Measurements from ENCODE around the gene SHOC1. TPM values are rescaled to one million over a fixed set of nuclear protein-coding genes. Genes with fewer than 3 reads are reported as not detected.

The SHOC1 gene
- total RNA-seq, 2 donors from 2014 or later: 13.6 TPM; not detected in 1

DNA sequence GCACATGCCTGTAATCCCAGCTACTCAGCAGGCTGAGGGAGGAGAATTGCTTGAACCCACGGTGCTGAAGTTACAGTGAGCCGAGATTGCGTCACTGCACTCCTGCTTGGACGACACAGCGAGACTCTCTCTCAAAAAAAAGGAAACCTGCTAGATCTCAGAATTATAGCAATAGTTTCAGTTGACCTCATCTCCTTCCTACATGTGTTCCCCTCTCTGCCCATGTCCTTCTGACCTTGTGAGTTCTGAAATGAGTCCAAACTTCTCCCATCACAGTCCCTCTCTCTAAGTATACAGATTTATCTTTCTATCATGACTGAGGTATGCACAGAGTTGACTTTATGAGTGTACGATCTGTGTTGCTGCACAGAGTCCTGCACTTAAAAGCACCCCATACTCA lies 44.6 kb upstream of the SHOC1 start:
- H3K4me1 ChIP-seq (replicated peaks): no peaks in the 10 kb centered on the region
- no peak for DNase-seq (ENCODE audit: low spot score)
- H3K9me3 ChIP-seq: no peaks in the 10 kb centered on the region
- no peaks in the 10 kb centered on the region for H3K36me3 ChIP-seq
- H3K27me3 ChIP-seq (replicated peaks; ENCODE audit: insufficient read depth): no peaks in the 10 kb centered on the region
- H3K27ac ChIP-seq: no peak overlapping the region
- no peak overlapping the region for H3K4me3 ChIP-seq
- intact Hi-C loops (cut with DNase I): no loop called here
- WGBS: 36% methylated on average over 6 of the region's 6 CpGs
- TF ChIP-seq POLR2A (IDR thresholded peaks at IDR 0.05) (no peak), POLR2AphosphoS5 (IDR thresholded peaks at IDR 0.05) (no peak)
- TF ChIP-seq, protein P1, sequence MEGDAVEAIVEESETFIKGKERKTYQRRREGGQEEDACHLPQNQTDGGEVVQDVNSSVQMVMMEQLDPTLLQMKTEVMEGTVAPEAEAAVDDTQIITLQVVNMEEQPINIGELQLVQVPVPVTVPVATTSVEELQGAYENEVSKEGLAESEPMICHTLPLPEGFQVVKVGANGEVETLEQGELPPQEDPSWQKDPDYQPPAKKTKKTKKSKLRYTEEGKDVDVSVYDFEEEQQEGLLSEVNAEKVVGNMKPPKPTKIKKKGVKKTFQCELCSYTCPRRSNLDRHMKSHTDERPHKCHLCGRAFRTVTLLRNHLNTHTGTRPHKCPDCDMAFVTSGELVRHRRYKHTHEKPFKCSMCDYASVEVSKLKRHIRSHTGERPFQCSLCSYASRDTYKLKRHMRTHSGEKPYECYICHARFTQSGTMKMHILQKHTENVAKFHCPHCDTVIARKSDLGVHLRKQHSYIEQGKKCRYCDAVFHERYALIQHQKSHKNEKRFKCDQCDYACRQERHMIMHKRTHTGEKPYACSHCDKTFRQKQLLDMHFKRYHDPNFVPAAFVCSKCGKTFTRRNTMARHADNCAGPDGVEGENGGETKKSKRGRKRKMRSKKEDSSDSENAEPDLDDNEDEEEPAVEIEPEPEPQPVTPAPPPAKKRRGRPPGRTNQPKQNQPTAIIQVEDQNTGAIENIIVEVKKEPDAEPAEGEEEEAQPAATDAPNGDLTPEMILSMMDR (IDR thresholded peaks at IDR 0.05): no peak

DNA sequence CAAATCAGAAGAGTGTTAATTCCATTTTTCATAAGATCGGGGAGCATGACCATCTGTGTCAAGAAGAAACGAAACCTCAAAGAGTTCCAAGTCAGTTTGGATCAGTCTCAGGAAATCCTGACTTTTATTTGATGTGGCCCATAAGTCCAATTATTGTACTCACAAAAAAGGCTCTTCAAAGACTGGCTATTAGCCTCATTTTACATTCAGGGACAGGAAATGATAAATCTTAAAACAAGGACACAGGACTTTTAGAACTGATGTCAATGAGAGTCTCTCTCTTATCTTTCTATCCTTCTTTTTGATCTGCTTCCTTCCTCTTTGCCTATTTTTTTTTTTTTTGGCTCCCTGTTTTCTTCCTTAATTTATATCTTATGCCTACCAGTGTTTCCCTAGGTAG lies 43.7 kb upstream of the SHOC1 start:
- Histone ChIP-seq H3K9me3 (no peaks in the 10 kb centered on the region), H3K4me3 (no peak overlapping the region), H3K27ac (no peak overlapping the region), H3K4me1 (replicated peaks) (no peaks in the 10 kb centered on the region), H3K27me3 (replicated peaks; ENCODE audit: insufficient read depth) (no peaks in the 10 kb centered on the region), H3K36me3 (no peaks in the 10 kb centered on the region)
- TF ChIP-seq, protein P1 (IDR thresholded peaks at IDR 0.05): no peak
- TF ChIP-seq POLR2A (IDR thresholded peaks at IDR 0.05) (no peak), POLR2AphosphoS5 (IDR thresholded peaks at IDR 0.05) (no peak)
- 3% methylated on average over 2 of the region's 2 CpGs for WGBS
- intact Hi-C loops (cut with DNase I): no loop called here
- DNase-seq (ENCODE audit: low spot score): no peak

DNA sequence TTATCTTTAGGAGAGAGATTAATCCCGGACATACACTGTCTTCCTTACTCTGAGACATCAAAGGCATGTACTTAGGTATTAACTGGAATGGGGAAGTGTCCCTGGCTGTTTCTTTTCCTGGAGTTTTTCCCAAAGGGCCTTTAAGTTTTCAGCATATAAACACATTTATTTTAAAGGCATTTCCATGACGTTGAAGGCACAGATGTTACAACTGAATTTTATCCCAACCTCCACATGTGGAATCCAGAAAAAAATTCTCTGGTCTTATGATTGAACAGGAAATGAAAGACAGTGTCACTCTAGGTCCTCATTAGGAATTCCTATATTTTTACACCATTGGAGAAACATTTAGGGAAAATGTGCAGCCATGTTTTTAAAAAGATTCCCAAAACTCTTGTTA lies 41.6 kb upstream of the SHOC1 start:
- no peaks in the 10 kb centered on the region for H3K9me3 ChIP-seq
- no peaks in the 10 kb centered on the region for H3K4me1 ChIP-seq (replicated peaks)
- H3K4me3 ChIP-seq: no peak overlapping the region
- WGBS: 33% methylated on average over 2 of the region's 2 CpGs
- no peak overlapping the region for H3K27ac ChIP-seq
- no peak for DNase-seq (ENCODE audit: low spot score)
- H3K27me3 ChIP-seq (replicated peaks; ENCODE audit: insufficient read depth): no peaks in the 10 kb centered on the region
- intact Hi-C loops (cut with DNase I): no loop called here
- H3K36me3 ChIP-seq: no peaks in the 10 kb centered on the region
- TF ChIP-seq POLR2A (IDR thresholded peaks at IDR 0.05) (no peak), POLR2AphosphoS5 (IDR thresholded peaks at IDR 0.05) (no peak)
- TF ChIP-seq, protein P1 (IDR thresholded peaks at IDR 0.05): no peak

DNA sequence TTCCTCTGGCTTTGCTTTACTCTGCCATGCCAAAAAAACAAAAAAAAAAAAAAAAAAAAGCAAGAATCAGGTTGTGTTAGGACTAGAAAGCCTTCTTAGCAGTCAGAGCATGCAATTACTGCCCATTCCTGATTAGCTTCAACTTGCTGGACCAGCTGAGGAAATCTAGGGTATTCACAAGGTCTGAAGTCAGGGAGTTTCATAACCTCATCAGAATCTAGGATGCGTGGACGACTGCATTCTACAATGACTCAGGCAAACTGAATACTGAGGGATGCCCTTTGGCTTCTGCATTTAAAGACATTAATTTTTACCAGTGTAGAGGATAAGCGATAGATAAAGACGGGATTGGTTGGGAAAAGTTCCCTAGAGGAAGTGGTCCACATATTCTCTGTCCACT lies 39.2 kb upstream of the SHOC1 start:
- H3K36me3 ChIP-seq: no peaks in the 10 kb centered on the region
- intact Hi-C loops (cut with DNase I): no loop called here
- TF ChIP-seq, protein P1 (IDR thresholded peaks at IDR 0.05): no peak
- TF ChIP-seq POLR2AphosphoS5 (IDR thresholded peaks at IDR 0.05): no peak
- no peak for TF ChIP-seq POLR2A (IDR thresholded peaks at IDR 0.05)
- WGBS: 87% methylated on average over 4 of the region's 4 CpGs
- H3K27me3 ChIP-seq (replicated peaks; ENCODE audit: insufficient read depth): no peaks in the 10 kb centered on the region
- H3K4me1 ChIP-seq (replicated peaks): no peaks in the 10 kb centered on the region
- no peak overlapping the region for H3K27ac ChIP-seq
- H3K9me3 ChIP-seq: no peaks in the 10 kb centered on the region
- no peak for DNase-seq (ENCODE audit: low spot score)
- H3K4me3 ChIP-seq: no peak overlapping the region

DNA sequence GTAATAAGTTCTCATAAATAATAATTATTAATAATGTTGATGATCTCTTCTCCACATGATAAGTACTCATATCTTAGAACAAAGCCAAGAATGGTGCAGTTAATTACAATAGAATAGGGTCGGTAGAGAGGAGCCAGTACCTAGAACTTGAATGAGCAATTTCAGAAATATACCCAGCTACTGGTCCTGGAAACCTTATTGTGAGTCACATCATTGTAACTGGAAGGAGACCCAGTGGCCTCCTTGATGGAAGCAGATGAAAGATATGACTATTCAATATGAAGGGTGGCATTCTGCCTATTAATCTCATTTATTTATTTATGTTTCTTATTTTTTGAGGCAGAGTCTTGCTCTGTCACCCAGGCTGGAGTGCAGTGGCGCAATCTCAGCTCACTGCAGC lies 37.7 kb upstream of the SHOC1 start:
- no peaks in the 10 kb centered on the region for H3K36me3 ChIP-seq
- H3K4me1 ChIP-seq (replicated peaks): no peaks in the 10 kb centered on the region
- 87% methylated on average over 2 of the region's 2 CpGs for WGBS
- no peak for TF ChIP-seq POLR2AphosphoS5 (IDR thresholded peaks at IDR 0.05)
- TF ChIP-seq, protein P1 (IDR thresholded peaks at IDR 0.05): no peak
- TF ChIP-seq POLR2A (IDR thresholded peaks at IDR 0.05): no peak
- H3K27me3 ChIP-seq (replicated peaks; ENCODE audit: insufficient read depth): no peaks in the 10 kb centered on the region
- no peak overlapping the region for H3K27ac ChIP-seq
- H3K9me3 ChIP-seq: no peaks in the 10 kb centered on the region
- intact Hi-C loops (cut with DNase I): no loop called here
- no peak overlapping the region for H3K4me3 ChIP-seq
- DNase-seq (ENCODE audit: low spot score): no peak
